Left lung (tissue), 10 donors: ENCODE measurements around the gene LYPD3. TPM values are rescaled to one million over a fixed set of nuclear protein-coding genes. Genes with fewer than 3 reads are reported as not detected.

Experiments used
- ATAC-seq: fragments of 200-7000 bp; cut with Tn5 transposase; one replicate; pipeline ENCODE4 v1.9.1; 2020; ENCODE audit warnings: moderate library complexity
- DNase-seq, 4 donors: peaks; one replicate each; pipeline ENCODE4 v3.0.0-alpha.2; 2013 to 2020
- H3K27ac ChIP-seq, 2 donors: fragments of 200-600 bp; sonication (generic) in 1 of 2; one replicate each; pipeline versions ENCODE4 v1.5.0 to v1.8.0; 2020 to 2021
- H3K27me3 ChIP-seq, 2 donors: fragments of 200-600 bp; sonication (generic) in 1 of 2; one replicate each; pipeline versions ENCODE4 v1.5.0 to v1.8.0; 2020 to 2021
- H3K36me3 ChIP-seq, 2 donors: fragments of 200-600 bp; sonication (generic) in 1 of 2; one replicate each; pipeline versions ENCODE4 v1.5.0 to v1.8.0; 2020 to 2021
- H3K4me1 ChIP-seq, 2 donors: fragments of 200-600 bp; one replicate each; pipeline ENCODE4 v1.8.0; 2021
- H3K4me3 ChIP-seq, 2 donors: fragments of 200-600 bp; sonication (generic) in 1 of 2; one replicate each; pipeline versions ENCODE4 v1.5.0 to v1.8.0; 2020 to 2021; ENCODE audit warnings: mild to moderate bottlenecking in 1 of 2
- H3K9me3 ChIP-seq, 2 donors: fragments of 200-600 bp; sonication (generic) in 1 of 2; one replicate each; pipeline versions ENCODE4 v1.5.0 to v1.8.0; 2020 to 2021
- CTCF ChIP-seq, 2 donors: fragments of 200-600 bp; sonication (generic) in 1 of 2; IDR thresholded peaks; one replicate each; pipeline versions ENCODE4 v1.5.0 to v1.8.0; 2021; ENCODE audit warnings: antibody characterized with exemption in 2 of 2
- intact Hi-C, 2 donors: fragments of 100-400 bp; cut with DNase I; formaldehyde crosslinking; loops; one replicate each; pipeline versions ENCODE4 v1.11.2 to v1.14.2; 2022
- polyA plus RNA-seq, 6 donors: library from polyadenylated mRNA; unstranded; fragments of 120-200 nt; gene quantifications; one replicate each; pipeline ENCODE4 v1.2.1, GENCODE V29; 2013; ENCODE audit not compliant: insufficient read length in 6 of 6
- total RNA-seq, 2 donors: library from RNA; stranded (reverse); fragmentation: NEBNext Ultra II Directional; extraction: Animal tissue kit (Norgen Biotek cat#: 25700); gene quantifications; one replicate each; pipeline ENCODE4 v1.2.1, GENCODE V29; 2021
- donor health status: DM: no; HTN: yes; CAD: no.
- donor health status: DM: no; HTN: no; CAD: no.

The LYPD3 gene
- total and polyA plus RNA-seq, 8 donors, result 0.73 to 2.1 (median 1.2) TPM

DNA sequence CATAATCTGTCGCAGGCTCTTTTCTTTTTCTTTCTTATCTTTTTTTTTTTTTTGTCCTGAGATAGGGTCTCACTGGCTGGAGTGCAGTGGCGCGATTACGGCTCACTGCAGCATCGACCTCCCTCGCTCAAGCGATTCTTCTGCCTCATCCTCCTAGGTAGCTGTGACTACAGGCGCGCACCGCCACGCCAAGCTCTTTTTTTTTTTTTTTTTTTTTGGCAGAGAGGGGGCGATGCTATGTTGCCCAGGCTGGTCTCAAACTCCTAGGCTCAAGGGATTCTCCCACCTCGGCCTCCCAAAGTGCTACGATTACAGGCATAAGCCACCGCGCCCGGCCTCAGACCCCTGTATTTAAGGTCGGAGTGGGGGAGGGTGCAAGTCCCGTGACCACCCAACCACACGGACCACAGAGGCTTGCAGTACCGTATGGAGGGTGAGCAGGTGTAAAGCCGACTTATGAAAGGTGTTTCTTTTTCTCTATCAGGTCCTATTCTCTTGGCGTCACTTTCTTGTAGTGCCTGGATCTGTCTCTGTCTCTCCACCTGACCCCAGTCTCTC lies 37.1 kb upstream of the LYPD3 start:
- no peak for TF ChIP-seq CTCF (IDR thresholded peaks at IDR 0.05)
- H3K9me3 ChIP-seq, result no peaks in the 10 kb centered on the region
- peaks cover 0 to 22% of the 10 kb centered on the region in 2 donors for H3K36me3 ChIP-seq
- H3K4me1 ChIP-seq, result peaks cover 2 to 25% of the 10 kb centered on the region in 2 donors
- intact Hi-C loops, result no loop called here
- no peaks in the 10 kb centered on the region for H3K27me3 ChIP-seq
- no peak for ATAC-seq
- H3K27ac ChIP-seq, result no peak overlapping the region
- H3K4me3 ChIP-seq, result no peak overlapping the region
- no peak for DNase-seq

DNA sequence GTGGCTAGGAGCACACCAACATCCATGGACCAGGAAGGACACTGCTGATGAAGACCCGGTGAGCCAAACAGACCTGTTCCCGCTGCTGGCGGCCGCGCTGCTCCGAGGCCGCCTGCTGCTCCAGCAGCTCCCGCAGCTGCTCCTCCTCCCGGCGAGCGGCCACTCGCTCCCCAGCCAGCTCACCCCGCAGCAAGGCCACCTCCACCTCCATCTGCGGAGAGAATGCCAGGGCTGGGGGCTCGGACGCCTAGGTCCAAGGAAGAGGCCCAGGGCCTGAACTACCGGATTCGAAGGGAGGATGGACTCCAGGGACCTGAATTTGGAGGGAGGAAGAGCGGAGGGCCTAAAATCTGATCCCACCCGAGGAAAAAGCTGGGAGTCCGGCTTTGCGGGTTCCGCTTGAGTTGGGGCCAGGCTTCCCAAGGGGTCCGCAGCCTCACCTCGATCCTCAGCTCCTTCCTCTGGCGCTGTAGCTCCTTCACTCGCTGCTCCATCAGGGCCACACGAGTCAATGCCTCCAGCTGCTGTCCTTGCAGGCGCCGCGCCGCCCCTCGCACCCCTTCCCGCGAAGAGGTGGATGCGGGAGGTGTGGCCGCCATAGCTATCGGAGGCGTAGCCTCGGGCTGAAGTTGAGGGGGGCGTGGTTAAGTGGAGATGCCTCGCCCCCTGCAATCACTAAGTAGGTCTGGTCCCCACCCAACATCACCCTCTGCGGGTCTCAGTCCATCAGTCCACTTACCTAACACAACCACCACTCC lies 36.4 kb upstream of the LYPD3 start:
- no peaks in the 10 kb centered on the region for H3K9me3 ChIP-seq
- ATAC-seq (no peak), DNase-seq (peak in 1 of 4 donors; percentile 20)
- H3K4me3 ChIP-seq, result no peak overlapping the region
- H3K36me3 ChIP-seq, result peaks cover 0 to 29% of the 10 kb centered on the region in 2 donors
- intact Hi-C loops, result no loop called here
- H3K27me3 ChIP-seq, result no peaks in the 10 kb centered on the region
- no peak overlapping the region for H3K27ac ChIP-seq
- peaks cover 2 to 25% of the 10 kb centered on the region in 2 donors for H3K4me1 ChIP-seq
- no peak for TF ChIP-seq CTCF (IDR thresholded peaks at IDR 0.05)

DNA sequence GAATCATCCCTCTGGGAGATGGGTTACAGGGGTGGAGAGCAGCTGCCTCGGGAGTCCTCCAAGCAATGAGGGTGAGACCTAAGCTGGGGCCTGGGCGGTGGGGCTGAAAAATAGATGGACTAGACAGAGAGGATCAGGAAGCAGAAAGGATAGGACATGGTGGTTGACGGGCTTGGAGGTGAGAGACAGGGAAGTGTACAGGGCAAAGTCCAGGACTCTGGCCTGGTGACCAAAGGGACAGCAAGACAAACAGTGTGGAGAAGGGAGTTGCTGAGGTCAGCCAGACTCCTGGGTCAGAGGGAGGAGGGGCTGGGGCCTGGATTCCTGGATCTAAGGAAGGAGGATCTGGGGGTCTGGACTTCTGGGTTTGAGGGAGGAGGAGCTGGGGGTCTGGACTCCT lies 33.6 kb upstream of the LYPD3 start:
- H3K4me1 ChIP-seq, result peaks cover 0 to 8% of the 10 kb centered on the region in 2 donors
- H3K9me3 ChIP-seq, result no peaks in the 10 kb centered on the region
- DNase-seq (no peak), ATAC-seq (no peak)
- intact Hi-C loops, result no loop called here
- H3K27me3 ChIP-seq, result no peaks in the 10 kb centered on the region
- H3K27ac ChIP-seq, result no peak overlapping the region
- peaks cover 0 to 37% of the 10 kb centered on the region in 2 donors for H3K36me3 ChIP-seq
- no peak for TF ChIP-seq CTCF (IDR thresholded peaks at IDR 0.05)
- no peak overlapping the region for H3K4me3 ChIP-seq

DNA sequence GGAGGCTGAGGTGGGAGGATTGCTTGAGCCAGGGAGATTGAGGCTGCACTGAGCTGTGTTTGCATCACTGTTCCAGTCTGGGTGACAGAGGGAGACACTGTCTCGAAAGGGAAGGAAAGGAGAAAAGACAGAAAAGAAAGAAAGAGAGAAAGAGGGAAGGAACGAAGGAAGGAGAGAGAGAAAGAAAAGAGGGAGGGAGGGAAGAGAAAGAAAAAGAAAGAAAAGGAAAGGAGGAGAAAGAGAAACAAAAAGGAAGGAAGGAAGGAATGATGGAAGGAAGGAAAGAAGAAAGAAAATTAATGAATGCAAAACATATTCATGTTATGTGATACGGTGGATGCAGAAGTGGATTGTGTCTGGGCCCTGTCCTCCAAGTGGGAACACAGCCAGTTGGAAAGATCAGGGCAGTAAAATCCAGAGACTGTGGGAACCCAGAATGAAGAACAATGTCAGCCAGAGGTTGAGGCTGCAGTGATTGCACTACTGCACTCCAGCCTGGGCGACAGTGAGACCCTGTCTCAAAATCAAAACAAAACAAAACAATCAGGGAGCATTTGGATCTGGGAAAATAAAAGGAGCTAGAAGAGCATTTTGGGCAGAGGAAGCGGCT lies 32.9 kb upstream of the LYPD3 start:
- H3K4me1 ChIP-seq, result peaks cover 0 to 6% of the 10 kb centered on the region in 2 donors
- no peak overlapping the region for H3K27ac ChIP-seq
- H3K4me3 ChIP-seq, result no peak overlapping the region
- ATAC-seq, result no peak
- H3K9me3 ChIP-seq, result no peaks in the 10 kb centered on the region
- intact Hi-C loops, result no loop called here
- TF ChIP-seq CTCF (IDR thresholded peaks at IDR 0.05), result no peak
- peaks cover 0 to 37% of the 10 kb centered on the region in 2 donors for H3K36me3 ChIP-seq
- peak in 2 of 4 donors; percentile 67 to 87 for DNase-seq
- H3K27me3 ChIP-seq, result no peaks in the 10 kb centered on the region

DNA sequence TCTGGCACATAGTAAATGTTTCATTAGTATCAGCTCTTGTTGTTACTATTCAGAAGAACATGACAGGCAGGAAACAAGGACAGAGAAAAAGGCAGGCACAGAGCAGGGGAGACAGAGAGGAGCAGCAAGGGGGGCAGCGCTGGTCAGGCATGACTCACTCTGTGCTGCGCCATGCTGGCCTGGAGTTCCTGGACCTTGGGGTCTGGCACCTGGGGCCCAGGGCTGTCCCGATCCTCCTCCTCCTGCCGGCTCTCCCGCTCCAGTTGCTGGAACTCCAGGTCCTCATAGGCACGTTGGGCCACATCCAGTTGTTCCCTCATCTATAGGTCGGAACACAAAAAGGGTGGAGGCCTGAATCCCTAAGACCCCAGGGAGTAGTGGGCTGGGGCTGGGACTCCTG lies 31.6 kb upstream of the LYPD3 start:
- Histone ChIP-seq H3K36me3 (peaks cover 0 to 36% of the 10 kb centered on the region in 2 donors), H3K27me3 (no peaks in the 10 kb centered on the region), H3K4me3 (no peak overlapping the region), H3K4me1 (no peaks in the 10 kb centered on the region), H3K27ac (no peak overlapping the region), H3K9me3 (no peaks in the 10 kb centered on the region)
- intact Hi-C loops, result no loop called here
- TF ChIP-seq CTCF (IDR thresholded peaks at IDR 0.05), result no peak
- no peak for ATAC-seq
- DNase-seq, result no peak
